GM23338 (cell line): ENCODE data around the gene SHISA9.

ENCODE experiments used
- CREB1 ChIP-seq: fragments of 250-450 bp; sonication (Bioruptor Pico); IDR thresholded peaks from 2 replicates; pipeline ENCODE4 v1.5.0; 2020; ENCODE audit warnings: low read depth, mild to moderate bottlenecking, moderate library complexity
- EZH2 ChIP-seq: fragments of 200-600 bp; sonication (generic); IDR thresholded peaks from one replicate; pipeline ENCODE4 v1.8.0; 2017; ENCODE audit warnings: antibody characterized with exemption, mild to moderate bottlenecking, low read depth; ENCODE audit not compliant: unreplicated experiment
- EZH2phosphoT487 ChIP-seq: fragments of 200-600 bp; sonication (generic); IDR thresholded peaks from one replicate; pipeline ENCODE4 v1.8.1; 2018; ENCODE audit warnings: antibody characterized with exemption; ENCODE audit not compliant: unreplicated experiment
- JUNB ChIP-seq: IDR thresholded peaks from one replicate; pipeline ENCODE4 v1.6.1; 2016; ENCODE audit warnings: antibody characterized with exemption; ENCODE audit not compliant: unreplicated experiment
- POLR2AphosphoS5 ChIP-seq: IDR thresholded peaks from 2 replicates; pipeline ENCODE4 v1.6.1; 2016; ENCODE audit warnings: antibody characterized with exemption, low read depth
- ZNF114 ChIP-seq: fragments of 250-450 bp; sonication (Bioruptor Pico); IDR thresholded peaks from 2 replicates; pipeline ENCODE4 v1.5.0; 2020; ENCODE audit warnings: mild to moderate bottlenecking, moderate library complexity
- TF ChIP-seq, protein P1 (sequence below), 2 experiments: fragments of 200-600 bp in 1 of 2; sonication (generic) in 1 of 2; conservative IDR thresholded peaks; 2 replicates each; pipeline versions ENCODE4 v1.5.1 to v1.6.1; 2016 to 2017; ENCODE audit warnings: antibody characterized with exemption in 2 of 2, low read depth in 2 of 2, mild to moderate bottlenecking in 2 of 2, moderate library complexity in 1 of 2
- TF ChIP-seq, protein P2 (sequence below): fragments of 250-450 bp; sonication (Bioruptor Pico); IDR thresholded peaks from 2 replicates; pipeline ENCODE4 v1.5.0; 2020; ENCODE audit warnings: mild to moderate bottlenecking, moderate library complexity

DNA sequence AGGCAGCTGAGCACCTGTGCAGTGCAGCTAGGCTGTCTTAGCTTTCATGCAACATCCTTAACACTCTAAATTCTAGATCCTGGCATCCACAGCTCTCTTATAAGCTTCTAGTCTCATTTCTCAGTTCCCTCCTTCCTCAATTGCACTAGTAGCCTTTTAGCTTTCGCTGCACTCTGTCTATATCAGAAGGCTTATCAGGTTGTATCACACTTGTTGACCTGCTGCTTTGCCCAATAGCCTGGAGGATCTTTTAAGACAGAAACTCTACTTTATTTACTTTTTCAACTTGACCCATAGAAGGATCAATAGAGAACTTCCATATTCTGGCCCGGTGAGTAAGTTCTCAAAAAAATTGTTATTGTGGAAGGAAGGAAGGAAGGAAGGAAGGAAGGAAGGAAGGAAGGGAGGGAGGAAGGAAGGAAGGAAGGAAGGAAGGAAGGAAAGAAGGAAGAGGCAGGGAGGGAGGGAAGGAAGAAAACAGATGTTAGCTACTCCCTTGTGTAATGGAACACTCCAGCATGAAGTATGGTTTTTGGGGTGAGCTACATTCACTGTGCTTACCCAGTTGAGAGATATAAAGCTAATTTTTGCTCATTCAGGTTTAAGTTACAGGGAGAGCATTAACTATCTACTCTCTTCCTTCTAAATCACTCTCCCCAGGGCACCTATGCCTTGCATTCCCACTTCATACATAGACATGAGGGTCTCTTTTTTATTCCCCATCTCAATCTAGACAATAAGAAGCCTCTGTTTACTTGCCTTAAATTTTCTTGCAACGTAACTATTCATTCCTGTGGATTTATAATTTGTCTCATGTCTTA lies 361.1 kb downstream of the SHISA9 start:
- TF ChIP-seq, protein P1, sequence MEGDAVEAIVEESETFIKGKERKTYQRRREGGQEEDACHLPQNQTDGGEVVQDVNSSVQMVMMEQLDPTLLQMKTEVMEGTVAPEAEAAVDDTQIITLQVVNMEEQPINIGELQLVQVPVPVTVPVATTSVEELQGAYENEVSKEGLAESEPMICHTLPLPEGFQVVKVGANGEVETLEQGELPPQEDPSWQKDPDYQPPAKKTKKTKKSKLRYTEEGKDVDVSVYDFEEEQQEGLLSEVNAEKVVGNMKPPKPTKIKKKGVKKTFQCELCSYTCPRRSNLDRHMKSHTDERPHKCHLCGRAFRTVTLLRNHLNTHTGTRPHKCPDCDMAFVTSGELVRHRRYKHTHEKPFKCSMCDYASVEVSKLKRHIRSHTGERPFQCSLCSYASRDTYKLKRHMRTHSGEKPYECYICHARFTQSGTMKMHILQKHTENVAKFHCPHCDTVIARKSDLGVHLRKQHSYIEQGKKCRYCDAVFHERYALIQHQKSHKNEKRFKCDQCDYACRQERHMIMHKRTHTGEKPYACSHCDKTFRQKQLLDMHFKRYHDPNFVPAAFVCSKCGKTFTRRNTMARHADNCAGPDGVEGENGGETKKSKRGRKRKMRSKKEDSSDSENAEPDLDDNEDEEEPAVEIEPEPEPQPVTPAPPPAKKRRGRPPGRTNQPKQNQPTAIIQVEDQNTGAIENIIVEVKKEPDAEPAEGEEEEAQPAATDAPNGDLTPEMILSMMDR (conservative IDR thresholded peaks at IDR 0.05; ENCODE audit: low read depth in 2 of 2), result no peak
- TF ChIP-seq POLR2AphosphoS5, result no peak
- no peak for TF ChIP-seq EZH2phosphoT487
- TF ChIP-seq CREB1 (CRISPR knock-in tag), result no peak
- TF ChIP-seq, protein P2, sequence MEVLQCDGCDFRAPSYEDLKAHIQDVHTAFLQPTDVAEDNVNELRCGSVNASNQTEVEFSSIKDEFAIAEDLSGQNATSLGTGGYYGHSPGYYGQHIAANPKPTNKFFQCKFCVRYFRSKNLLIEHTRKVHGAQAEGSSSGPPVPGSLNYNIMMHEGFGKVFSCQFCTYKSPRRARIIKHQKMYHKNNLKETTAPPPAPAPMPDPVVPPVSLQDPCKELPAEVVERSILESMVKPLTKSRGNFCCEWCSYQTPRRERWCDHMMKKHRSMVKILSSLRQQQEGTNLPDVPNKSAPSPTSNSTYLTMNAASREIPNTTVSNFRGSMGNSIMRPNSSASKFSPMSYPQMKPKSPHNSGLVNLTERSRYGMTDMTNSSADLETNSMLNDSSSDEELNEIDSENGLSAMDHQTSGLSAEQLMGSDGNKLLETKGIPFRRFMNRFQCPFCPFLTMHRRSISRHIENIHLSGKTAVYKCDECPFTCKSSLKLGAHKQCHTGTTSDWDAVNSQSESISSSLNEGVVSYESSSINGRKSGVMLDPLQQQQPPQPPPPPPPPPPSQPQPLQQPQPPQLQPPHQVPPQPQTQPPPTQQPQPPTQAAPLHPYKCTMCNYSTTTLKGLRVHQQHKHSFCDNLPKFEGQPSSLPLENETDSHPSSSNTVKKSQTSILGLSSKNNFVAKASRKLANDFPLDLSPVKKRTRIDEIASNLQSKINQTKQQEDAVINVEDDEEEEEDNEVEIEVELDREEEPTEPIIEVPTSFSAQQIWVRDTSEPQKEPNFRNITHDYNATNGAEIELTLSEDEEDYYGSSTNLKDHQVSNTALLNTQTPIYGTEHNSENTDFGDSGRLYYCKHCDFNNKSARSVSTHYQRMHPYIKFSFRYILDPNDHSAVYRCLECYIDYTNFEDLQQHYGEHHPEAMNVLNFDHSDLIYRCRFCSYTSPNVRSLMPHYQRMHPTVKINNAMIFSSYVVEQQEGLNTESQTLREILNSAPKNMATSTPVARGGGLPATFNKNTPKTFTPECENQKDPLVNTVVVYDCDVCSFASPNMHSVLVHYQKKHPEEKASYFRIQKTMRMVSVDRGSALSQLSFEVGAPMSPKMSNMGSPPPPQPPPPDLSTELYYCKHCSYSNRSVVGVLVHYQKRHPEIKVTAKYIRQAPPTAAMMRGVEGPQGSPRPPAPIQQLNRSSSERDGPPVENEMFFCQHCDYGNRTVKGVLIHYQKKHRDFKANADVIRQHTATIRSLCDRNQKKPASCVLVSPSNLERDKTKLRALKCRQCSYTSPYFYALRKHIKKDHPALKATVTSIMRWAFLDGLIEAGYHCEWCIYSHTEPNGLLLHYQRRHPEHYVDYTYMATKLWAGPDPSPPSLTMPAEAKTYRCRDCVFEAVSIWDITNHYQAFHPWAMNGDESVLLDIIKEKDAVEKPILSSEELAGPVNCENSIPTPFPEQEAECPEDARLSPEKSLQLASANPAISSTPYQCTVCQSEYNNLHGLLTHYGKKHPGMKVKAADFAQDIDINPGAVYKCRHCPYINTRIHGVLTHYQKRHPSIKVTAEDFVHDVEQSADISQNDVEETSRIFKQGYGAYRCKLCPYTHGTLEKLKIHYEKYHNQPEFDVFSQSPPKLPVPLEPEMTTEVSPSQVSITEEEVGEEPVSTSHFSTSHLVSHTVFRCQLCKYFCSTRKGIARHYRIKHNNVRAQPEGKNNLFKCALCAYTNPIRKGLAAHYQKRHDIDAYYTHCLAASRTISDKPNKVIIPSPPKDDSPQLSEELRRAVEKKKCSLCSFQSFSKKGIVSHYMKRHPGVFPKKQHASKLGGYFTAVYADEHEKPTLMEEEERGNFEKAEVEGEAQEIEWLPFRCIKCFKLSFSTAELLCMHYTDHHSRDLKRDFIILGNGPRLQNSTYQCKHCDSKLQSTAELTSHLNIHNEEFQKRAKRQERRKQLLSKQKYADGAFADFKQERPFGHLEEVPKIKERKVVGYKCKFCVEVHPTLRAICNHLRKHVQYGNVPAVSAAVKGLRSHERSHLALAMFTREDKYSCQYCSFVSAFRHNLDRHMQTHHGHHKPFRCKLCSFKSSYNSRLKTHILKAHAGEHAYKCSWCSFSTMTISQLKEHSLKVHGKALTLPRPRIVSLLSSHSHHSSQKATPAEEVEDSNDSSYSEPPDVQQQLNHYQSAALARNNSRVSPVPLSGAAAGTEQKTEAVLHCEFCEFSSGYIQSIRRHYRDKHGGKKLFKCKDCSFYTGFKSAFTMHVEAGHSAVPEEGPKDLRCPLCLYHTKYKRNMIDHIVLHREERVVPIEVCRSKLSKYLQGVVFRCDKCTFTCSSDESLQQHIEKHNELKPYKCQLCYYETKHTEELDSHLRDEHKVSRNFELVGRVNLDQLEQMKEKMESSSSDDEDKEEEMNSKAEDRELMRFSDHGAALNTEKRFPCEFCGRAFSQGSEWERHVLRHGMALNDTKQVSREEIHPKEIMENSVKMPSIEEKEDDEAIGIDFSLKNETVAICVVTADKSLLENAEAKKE (CRISPR knock-in tag), result no peak
- no peak for TF ChIP-seq EZH2
- TF ChIP-seq ZNF114 (CRISPR knock-in tag), result no peak
- TF ChIP-seq JUNB, result no peak
